Measurements from ENCODE around the gene HARS1. TPM values are rescaled to one million over a fixed set of nuclear protein-coding genes. Genes with fewer than 3 reads are reported as not detected.
A peak's percentile ranks its signal among the peaks of the same experiment; 100 is the strongest.

Gene HARS1
- total and polyA plus RNA-seq, 2 donors (not counting 1 experiment from before 2014, with no cell fraction given), result 32.6 to 60.5 TPM

GRCh38 chr5:140630292-140631035 is 60.7 kb downstream of the HARS1 start:
- Histone ChIP-seq H3K4me2 (replicated peaks; ENCODE audit: low read depth, low read length, poor library complexity, severe bottlenecking) (no peak overlapping the region), H3K36me3 (replicated peaks in 1 of 2; ENCODE audit: control extremely low read depth in 1 of 2, control insufficient read depth in 1 of 2, extremely low read depth in 1 of 2, insufficient read depth in 2 of 2, low read length in 1 of 2) (no peaks in the 10 kb centered on the region), H3K27me3 (replicated peaks in 1 of 4; ENCODE audit: control extremely low read depth in 1 of 4, control insufficient read depth in 3 of 4, insufficient read depth in 4 of 4, low read length in 3 of 4) (peaks cover 0 to 37% (median 14%) of the 10 kb centered on the region in 4 experiments), H3K9me3 (ENCODE audit: control extremely low read depth in 1 of 3, control insufficient read depth in 2 of 3, insufficient read depth in 1 of 3, low read length in 2 of 3) (peaks cover 0 to 13% (median 8%) of the 10 kb centered on the region in 3 donors), H2AFZ (ENCODE audit: insufficient read depth, low read depth, low read length, poor library complexity, severe bottlenecking) (no peak overlapping the region), H3K9ac (ENCODE audit: low read length) (no peak overlapping the region), H3K4me1 (ENCODE audit: control insufficient read depth in 2 of 2, insufficient read depth in 2 of 2, low read length in 2 of 2) (peaks cover 16 to 19% of the 10 kb centered on the region in 2 donors), H3K79me2 (ENCODE audit: control insufficient read depth, insufficient read depth, low read length) (no peaks in the 10 kb centered on the region), H3K4me3 (ENCODE audit: control extremely low read depth in 1 of 5, extremely low read depth in 1 of 5, insufficient read depth in 1 of 5, low read depth in 2 of 5, low read length in 4 of 5) (peak overlapping the region in 1 of 5 experiments; percentile 38), H3K27ac (ENCODE audit: low read length in 2 of 2) (no peak overlapping the region), H4K20me1 (ENCODE audit: control insufficient read depth, insufficient read depth, low read length, poor library complexity, severe bottlenecking) (no peaks in the 10 kb centered on the region)
- TF ChIP-seq EZH2 (IDR thresholded peaks at IDR 0.05; ENCODE audit: borderline replicate concordance, insufficient read depth, low read depth, low read length, poor library complexity, severe bottlenecking) (no peak), CTCF (IDR thresholded peaks at IDR 0.05) (no peak)
- no peak for DNase-seq
- H3K4me1 Mint-ChIP-seq, result peaks cover 21% of the 10 kb centered on the region
- peaks cover 22% of the 10 kb centered on the region for H3K27me3 Mint-ChIP-seq
- intact Hi-C loops (cut with micrococcal nuclease), result no loop called here
- ChIA-PET POLR2A (interaction anchor here (0.8 kb wide), 1 partner anchor 17 kb away, joined by 3 read pairs; the partner anchor contains the start of genes IK and NDUFA2), CTCF (no interaction called here)
- WGBS (ENCODE audit: insufficient coverage), result 80% methylated on average over 1 of the region's 2 CpGs
- no peak overlapping the region for H3K4me3 Mint-ChIP-seq
- peaks cover 3% of the 10 kb centered on the region for H3K9me3 Mint-ChIP-seq (ENCODE audit: insufficient read depth)
- H3K27ac Mint-ChIP-seq, result no peak overlapping the region
- ATAC-seq (ENCODE audit: low read depth), result no peak

GRCh38 chr5:140628711-140629110 is 62.5 kb downstream of the HARS1 start:
- ChIA-PET CTCF (no interaction called here), POLR2A (no interaction called here)
- Histone ChIP-seq H3K27me3 (replicated peaks in 1 of 4; ENCODE audit: control extremely low read depth in 1 of 4, control insufficient read depth in 3 of 4, insufficient read depth in 4 of 4, low read length in 3 of 4) (peaks cover 0 to 37% (median 14%) of the 10 kb centered on the region in 4 experiments), H4K20me1 (ENCODE audit: control insufficient read depth, insufficient read depth, low read length, poor library complexity, severe bottlenecking) (no peaks in the 10 kb centered on the region), H3K27ac (ENCODE audit: low read length in 2 of 2) (no peak overlapping the region), H3K9ac (ENCODE audit: low read length) (no peak overlapping the region), H2AFZ (ENCODE audit: insufficient read depth, low read depth, low read length, poor library complexity, severe bottlenecking) (no peak overlapping the region), H3K79me2 (ENCODE audit: control insufficient read depth, insufficient read depth, low read length) (no peaks in the 10 kb centered on the region), H3K4me1 (ENCODE audit: control insufficient read depth in 2 of 2, insufficient read depth in 2 of 2, low read length in 2 of 2) (peaks cover 16 to 19% of the 10 kb centered on the region in 2 donors), H3K4me3 (ENCODE audit: control extremely low read depth in 1 of 5, extremely low read depth in 1 of 5, insufficient read depth in 1 of 5, low read depth in 2 of 5, low read length in 4 of 5) (no peak overlapping the region), H3K36me3 (replicated peaks in 1 of 2; ENCODE audit: control extremely low read depth in 1 of 2, control insufficient read depth in 1 of 2, extremely low read depth in 1 of 2, insufficient read depth in 2 of 2, low read length in 1 of 2) (no peaks in the 10 kb centered on the region), H3K4me2 (replicated peaks; ENCODE audit: low read depth, low read length, poor library complexity, severe bottlenecking) (no peak overlapping the region), H3K9me3 (ENCODE audit: control extremely low read depth in 1 of 3, control insufficient read depth in 2 of 3, insufficient read depth in 1 of 3, low read length in 2 of 3) (peaks cover 0 to 13% (median 8%) of the 10 kb centered on the region in 3 donors)
- Mint-ChIP-seq H3K4me1 (peaks cover 18% of the 10 kb centered on the region), H3K27me3 (peaks cover 19% of the 10 kb centered on the region), H3K4me3 (no peak overlapping the region), H3K9me3 (ENCODE audit: insufficient read depth) (peaks cover 3% of the 10 kb centered on the region), H3K27ac (no peak overlapping the region)
- DNase-seq (no peak), ATAC-seq (ENCODE audit: low read depth) (no peak)
- TF ChIP-seq CTCF (IDR thresholded peaks at IDR 0.05) (no peak), EZH2 (IDR thresholded peaks at IDR 0.05; ENCODE audit: borderline replicate concordance, insufficient read depth, low read depth, low read length, poor library complexity, severe bottlenecking) (no peak)
- intact Hi-C loops (cut with micrococcal nuclease), result no loop called here
- 71% methylated on average over 1 of the region's 1 CpG for WGBS (ENCODE audit: insufficient coverage)

Measured in B cell (primary cell).